ENCODE data around the gene PIP4K2A.

Gene PIP4K2A

GRCh38 chr10:22551681-22552365, 162.6 kb downstream of the PIP4K2A start:
- Histone ChIP-seq H3K9ac (ENCODE audit: low read depth, low read length) (no peak overlapping the region), H3K4me1 (ENCODE audit: insufficient read depth, low read length) (0 out of 2 replicates have a peak, but pooled peaks cover 15% of the 10 kb centered on the region), H3K9me3 (ENCODE audit: insufficient read depth, low read depth, low read length) (no peaks in the 10 kb centered on the region), H3K36me3 (ENCODE audit: insufficient read depth, low read length) (peaks cover 19% of the 10 kb centered on the region), H3K27ac (ENCODE audit: low read depth, low read length) (no peak overlapping the region), H3K27me3 (ENCODE audit: insufficient read depth, low read length) (no peaks in the 10 kb centered on the region), H3K4me3 (ENCODE audit: low read length) (no peak overlapping the region)
- WGBS, result 85% methylated on average over 7 of the region's 7 CpGs

GRCh38 chr10:22550732-22551131, 163.6 kb downstream of the PIP4K2A start:
- H3K27me3 ChIP-seq (ENCODE audit: insufficient read depth, low read length), result no peaks in the 10 kb centered on the region
- H3K4me3 ChIP-seq (ENCODE audit: low read length), result no peak overlapping the region
- H3K4me1 ChIP-seq (ENCODE audit: insufficient read depth, low read length), result 0 out of 2 replicates have a peak, but pooled peaks cover 15% of the 10 kb centered on the region
- no peak overlapping the region for H3K27ac ChIP-seq (ENCODE audit: low read depth, low read length)
- no peak overlapping the region for H3K9ac ChIP-seq (ENCODE audit: low read depth, low read length)
- H3K9me3 ChIP-seq (ENCODE audit: insufficient read depth, low read depth, low read length), result no peaks in the 10 kb centered on the region
- 48% methylated on average over 6 of the region's 6 CpGs for WGBS
- H3K36me3 ChIP-seq (ENCODE audit: insufficient read depth, low read length), result peaks cover 22% of the 10 kb centered on the region

GRCh38 chr10:22548344-22548743, 166.0 kb downstream of the PIP4K2A start:
- Histone ChIP-seq H3K9ac (ENCODE audit: low read depth, low read length) (no peak overlapping the region), H3K9me3 (ENCODE audit: insufficient read depth, low read depth, low read length) (no peaks in the 10 kb centered on the region), H3K4me1 (ENCODE audit: insufficient read depth, low read length) (0 out of 2 replicates have a peak, but pooled peaks cover 8% of the 10 kb centered on the region), H3K27ac (ENCODE audit: low read depth, low read length) (no peak overlapping the region), H3K36me3 (ENCODE audit: insufficient read depth, low read length) (peaks cover 22% of the 10 kb centered on the region), H3K4me3 (ENCODE audit: low read length) (no peak overlapping the region), H3K27me3 (ENCODE audit: insufficient read depth, low read length) (no peaks in the 10 kb centered on the region)
- WGBS, result 94% methylated on average over 1 of the region's 1 CpG

DNA sequence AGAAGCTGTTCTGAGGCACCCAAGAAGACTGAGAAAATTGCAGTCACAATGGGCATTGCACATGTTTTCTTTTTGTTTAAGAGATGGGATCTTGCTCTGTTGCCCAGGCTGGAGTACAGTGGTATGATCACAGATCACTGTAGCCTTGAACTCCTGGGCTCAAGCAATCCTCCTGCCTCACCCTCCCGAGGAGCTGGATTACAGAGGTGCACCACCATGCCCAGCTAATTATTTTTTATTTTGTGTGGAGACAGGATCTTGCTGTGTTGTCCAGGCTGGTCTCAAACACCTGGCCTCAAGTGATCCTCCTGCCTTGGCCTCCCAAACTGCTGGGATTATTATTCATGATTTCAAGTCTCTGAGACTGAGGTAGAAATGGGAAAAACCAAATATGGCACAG, 168.7 kb downstream of the PIP4K2A start:
- H3K36me3 ChIP-seq (ENCODE audit: insufficient read depth, low read length), result peaks cover 42% of the 10 kb centered on the region
- H3K27ac ChIP-seq (ENCODE audit: low read depth, low read length), result no peak overlapping the region
- H3K27me3 ChIP-seq (ENCODE audit: insufficient read depth, low read length), result no peaks in the 10 kb centered on the region
- H3K9ac ChIP-seq (ENCODE audit: low read depth, low read length), result no peak overlapping the region
- 80% methylated on average over 1 of the region's 1 CpG for WGBS
- no peaks in the 10 kb centered on the region for H3K9me3 ChIP-seq (ENCODE audit: insufficient read depth, low read depth, low read length)
- no peaks in the 10 kb centered on the region for H3K4me1 ChIP-seq (ENCODE audit: insufficient read depth, low read length)
- no peak overlapping the region for H3K4me3 ChIP-seq (ENCODE audit: low read length)

GRCh38 chr10:22544325-22545068, 169.9 kb downstream of the PIP4K2A start:
- Histone ChIP-seq H3K9me3 (ENCODE audit: insufficient read depth, low read depth, low read length) (no peaks in the 10 kb centered on the region), H3K4me3 (ENCODE audit: low read length) (no peak overlapping the region), H3K36me3 (ENCODE audit: insufficient read depth, low read length) (peaks cover 43% of the 10 kb centered on the region), H3K27me3 (ENCODE audit: insufficient read depth, low read length) (no peaks in the 10 kb centered on the region), H3K9ac (ENCODE audit: low read depth, low read length) (no peak overlapping the region), H3K4me1 (ENCODE audit: insufficient read depth, low read length) (no peaks in the 10 kb centered on the region), H3K27ac (ENCODE audit: low read depth, low read length) (no peak overlapping the region)
- WGBS, result 94% methylated on average over 12 of the region's 12 CpGs

- no peaks in the 10 kb centered on the region for H3K9me3 ChIP-seq (ENCODE audit: insufficient read depth, low read depth, low read length)
- no peak overlapping the region for H3K27ac ChIP-seq (ENCODE audit: low read depth, low read length)
- H3K27me3 ChIP-seq (ENCODE audit: insufficient read depth, low read length), result no peaks in the 10 kb centered on the region
- 77% methylated on average over 7 of the region's 7 CpGs for WGBS
- no peak overlapping the region for H3K9ac ChIP-seq (ENCODE audit: low read depth, low read length)
- peaks cover 55% of the 10 kb centered on the region for H3K36me3 ChIP-seq (ENCODE audit: insufficient read depth, low read length)
- no peaks in the 10 kb centered on the region for H3K4me1 ChIP-seq (ENCODE audit: insufficient read depth, low read length)
- H3K4me3 ChIP-seq (ENCODE audit: low read length), result no peak overlapping the region
Measured at GRCh38 chr10:22542773-22543172, 171.6 kb downstream of the PIP4K2A start.

DNA sequence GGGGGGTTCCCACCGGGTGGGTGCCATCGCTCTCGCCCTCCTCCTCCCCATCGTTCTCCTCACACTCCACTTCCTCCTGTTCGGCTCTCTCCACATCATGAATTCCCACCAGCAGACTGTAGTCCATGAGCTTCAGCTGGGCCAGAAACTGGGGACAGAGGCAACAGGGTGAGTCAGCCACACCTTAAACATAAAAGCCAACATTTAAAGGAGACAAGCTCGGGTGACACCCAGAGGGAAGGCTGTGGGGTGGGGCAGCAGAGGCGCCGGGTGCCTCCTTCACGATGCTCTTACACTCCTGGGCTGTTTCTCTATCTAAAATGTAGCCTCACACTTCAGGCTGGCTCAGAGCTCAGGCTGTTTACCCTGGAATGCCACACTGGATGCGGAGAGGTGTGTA, 172.5 kb downstream of the PIP4K2A start:
- Histone ChIP-seq H3K27me3 (ENCODE audit: insufficient read depth, low read length) (no peaks in the 10 kb centered on the region), H3K9me3 (ENCODE audit: insufficient read depth, low read depth, low read length) (no peaks in the 10 kb centered on the region), H3K36me3 (ENCODE audit: insufficient read depth, low read length) (peaks cover 56% of the 10 kb centered on the region), H3K4me1 (ENCODE audit: insufficient read depth, low read length) (no peaks in the 10 kb centered on the region), H3K9ac (ENCODE audit: low read depth, low read length) (no peak overlapping the region), H3K27ac (ENCODE audit: low read depth, low read length) (no peak overlapping the region), H3K4me3 (ENCODE audit: low read length) (no peak overlapping the region)
- 94% methylated on average over 10 of the region's 10 CpGs for WGBS

- Histone ChIP-seq H3K9me3 (ENCODE audit: insufficient read depth, low read depth, low read length) (no peaks in the 10 kb centered on the region), H3K27ac (ENCODE audit: low read depth, low read length) (no peak overlapping the region), H3K4me1 (ENCODE audit: insufficient read depth, low read length) (no peaks in the 10 kb centered on the region), H3K9ac (ENCODE audit: low read depth, low read length) (no peak overlapping the region), H3K27me3 (ENCODE audit: insufficient read depth, low read length) (no peaks in the 10 kb centered on the region), H3K4me3 (ENCODE audit: low read length) (no peak overlapping the region), H3K36me3 (ENCODE audit: insufficient read depth, low read length) (peaks cover 53% of the 10 kb centered on the region)
- 88% methylated on average over 11 of the region's 11 CpGs for WGBS
Measured at GRCh38 chr10:22539579-22540298, 174.6 kb downstream of the PIP4K2A start.

GRCh38 chr10:22537810-22538209, 176.6 kb downstream of the PIP4K2A start:
- H3K27me3 ChIP-seq (ENCODE audit: insufficient read depth, low read length), result no peaks in the 10 kb centered on the region
- no peaks in the 10 kb centered on the region for H3K9me3 ChIP-seq (ENCODE audit: insufficient read depth, low read depth, low read length)
- 94% methylated on average over 6 of the region's 6 CpGs for WGBS
- H3K27ac ChIP-seq (ENCODE audit: low read depth, low read length), result no peak overlapping the region
- H3K9ac ChIP-seq (ENCODE audit: low read depth, low read length), result no peak overlapping the region
- no peak overlapping the region for H3K4me3 ChIP-seq (ENCODE audit: low read length)
- peaks cover 51% of the 10 kb centered on the region for H3K36me3 ChIP-seq (ENCODE audit: insufficient read depth, low read length)
- no peaks in the 10 kb centered on the region for H3K4me1 ChIP-seq (ENCODE audit: insufficient read depth, low read length)

DNA sequence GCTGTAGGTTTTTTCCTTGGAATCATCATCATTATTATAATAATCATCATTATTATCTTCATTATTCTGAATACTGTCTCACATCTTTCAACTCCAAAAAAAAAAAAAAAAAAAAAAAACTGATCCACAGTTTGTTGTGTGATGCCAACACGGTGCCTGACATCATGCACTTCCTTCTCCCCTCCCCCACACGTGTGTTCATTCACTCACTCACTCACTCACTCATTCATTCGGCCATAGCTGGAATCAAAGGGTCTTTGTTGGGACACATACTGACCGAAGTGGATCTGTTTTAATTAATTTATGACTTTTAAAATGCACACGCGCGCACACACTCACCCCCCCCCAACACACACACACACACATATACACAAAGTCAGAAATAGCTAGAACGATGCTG, 177.8 kb downstream of the PIP4K2A start:
- Histone ChIP-seq H3K9me3 (ENCODE audit: insufficient read depth, low read depth, low read length) (no peaks in the 10 kb centered on the region), H3K27me3 (ENCODE audit: insufficient read depth, low read length) (no peaks in the 10 kb centered on the region), H3K27ac (ENCODE audit: low read depth, low read length) (no peak overlapping the region), H3K36me3 (ENCODE audit: insufficient read depth, low read length) (peaks cover 40% of the 10 kb centered on the region), H3K4me1 (ENCODE audit: insufficient read depth, low read length) (no peaks in the 10 kb centered on the region), H3K9ac (ENCODE audit: low read depth, low read length) (no peak overlapping the region), H3K4me3 (ENCODE audit: low read length) (no peak overlapping the region)
- WGBS, result 93% methylated on average over 8 of the region's 8 CpGs
